SU-DHL-6 (cell line): ENCODE results near the gene MRPL33.

Source experiments
- CTCF ChIP-seq: fragments of 200-600 bp; sonication (generic); IDR thresholded peaks from one replicate; pipeline ENCODE4 v1.5.1; 2017; ENCODE audit warnings: antibody characterized with exemption, mild to moderate bottlenecking, low read length, moderate library complexity; ENCODE audit not compliant: insufficient read depth, poor library complexity, severe bottlenecking
- EZH2phosphoT487 ChIP-seq: fragments of 200-600 bp; sonication (generic), shearing (Covaris generic); conservative IDR thresholded peaks from 2 replicates; pipeline ENCODE4 v1.6.1; 2018; ENCODE audit warnings: mild to moderate bottlenecking, antibody characterized with exemption, low read length, moderate library complexity, mixed read lengths

- TF ChIP-seq EZH2phosphoT487 (no peak), CTCF (no peak)
Measured at GRCh38 chr2:27756544-27757498, 14.7 kb upstream of the MRPL33 start.
